Gastroesophageal sphincter (tissue), 4 donors: ENCODE measurements around the gene OR6S1. TPM values are rescaled to one million over a fixed set of nuclear protein-coding genes. Genes with fewer than 3 reads are reported as not detected.

Source experiments
- ATAC-seq: fragments of 150-250 bp; one replicate; pipeline ENCODE4 v1.9.1; 2016; ENCODE audit warnings: mild to moderate bottlenecking, moderate library complexity
- H3K27ac ChIP-seq, 4 donors: fragments of 200-600 bp; sonication (generic) in 3 of 4; 1 replicate in 3 of 4; 2 replicates in 1 of 4; pipeline ENCODE4 v1.5.1; 2016 to 2019
- H3K27me3 ChIP-seq: fragments of 200-600 bp; sonication (generic); one replicate; pipeline ENCODE4 v1.5.1; 2019
- H3K36me3 ChIP-seq, 2 donors: fragments of 200-600 bp; sonication (generic); one replicate each; pipeline ENCODE4 v1.5.1; 2019; ENCODE audit warnings: control low read depth in 1 of 2
- H3K4me1 ChIP-seq, 3 donors: fragments of 200-600 bp; sonication (generic); 1 replicate in 2 of 3; 2 replicates in 1 of 3; pipeline ENCODE4 v1.5.1; 2016 to 2019; ENCODE audit warnings: control low read depth in 2 of 3
- H3K4me3 ChIP-seq, 2 donors: fragments of 200-600 bp; sonication (generic); one replicate each; pipeline ENCODE4 v1.5.1; 2019; ENCODE audit warnings: mild to moderate bottlenecking in 1 of 2, moderate library complexity in 1 of 2
- H3K9me3 ChIP-seq, 3 donors: fragments of 200-600 bp; sonication (generic); one replicate each; pipeline ENCODE4 v1.5.1; 2017 to 2019; ENCODE audit warnings: control low read depth in 2 of 3
- EP300 ChIP-seq: sonication (generic); formaldehyde crosslinking; IDR thresholded peaks from one replicate; pipeline ENCODE4 v1.6.1; 2017; ENCODE audit warnings: antibody characterized with exemption, mild to moderate bottlenecking
- POLR2A ChIP-seq, 2 donors: fragments of 450-650 bp; IDR thresholded peaks; one replicate each; pipeline ENCODE4 v1.6.1; 2017; ENCODE audit warnings: antibody characterized with exemption in 2 of 2, mild to moderate bottlenecking in 2 of 2, moderate library complexity in 1 of 2
- POLR2AphosphoS5 ChIP-seq: sonication (generic); formaldehyde crosslinking; IDR thresholded peaks from one replicate; pipeline ENCODE4 v1.6.1; 2017; ENCODE audit warnings: antibody characterized with exemption
- WGBS, 2 donors: methylation state at CpG; one replicate each; pipeline ENCODE4 v1.1.5; 2018; ENCODE audit warnings: low coverage in 1 of 2; 5-methylcytosine and 5-hydroxymethylcytosine counted together
- total RNA-seq, 4 donors: library from RNA; depleted of rRNA; stranded (reverse); fragments of >200 nt; gene quantifications; one replicate each; pipeline ENCODE4 v1.1.0, GENCODE V29; 2016
- TF ChIP-seq, protein P1 (sequence below), 4 experiments: fragments of 200-600 bp in 2 of 4; fragments of 450-650 bp in 2 of 4; sonication (generic) in 1 of 4; IDR thresholded peaks; one replicate each; pipeline ENCODE4 v1.5.1; 2017 to 2019; ENCODE audit warnings: antibody characterized with exemption in 4 of 4, mild to moderate bottlenecking in 2 of 4, moderate library complexity in 2 of 4

The OR6S1 gene
- total RNA-seq, 4 donors from 2014 or later, result not detected

DNA sequence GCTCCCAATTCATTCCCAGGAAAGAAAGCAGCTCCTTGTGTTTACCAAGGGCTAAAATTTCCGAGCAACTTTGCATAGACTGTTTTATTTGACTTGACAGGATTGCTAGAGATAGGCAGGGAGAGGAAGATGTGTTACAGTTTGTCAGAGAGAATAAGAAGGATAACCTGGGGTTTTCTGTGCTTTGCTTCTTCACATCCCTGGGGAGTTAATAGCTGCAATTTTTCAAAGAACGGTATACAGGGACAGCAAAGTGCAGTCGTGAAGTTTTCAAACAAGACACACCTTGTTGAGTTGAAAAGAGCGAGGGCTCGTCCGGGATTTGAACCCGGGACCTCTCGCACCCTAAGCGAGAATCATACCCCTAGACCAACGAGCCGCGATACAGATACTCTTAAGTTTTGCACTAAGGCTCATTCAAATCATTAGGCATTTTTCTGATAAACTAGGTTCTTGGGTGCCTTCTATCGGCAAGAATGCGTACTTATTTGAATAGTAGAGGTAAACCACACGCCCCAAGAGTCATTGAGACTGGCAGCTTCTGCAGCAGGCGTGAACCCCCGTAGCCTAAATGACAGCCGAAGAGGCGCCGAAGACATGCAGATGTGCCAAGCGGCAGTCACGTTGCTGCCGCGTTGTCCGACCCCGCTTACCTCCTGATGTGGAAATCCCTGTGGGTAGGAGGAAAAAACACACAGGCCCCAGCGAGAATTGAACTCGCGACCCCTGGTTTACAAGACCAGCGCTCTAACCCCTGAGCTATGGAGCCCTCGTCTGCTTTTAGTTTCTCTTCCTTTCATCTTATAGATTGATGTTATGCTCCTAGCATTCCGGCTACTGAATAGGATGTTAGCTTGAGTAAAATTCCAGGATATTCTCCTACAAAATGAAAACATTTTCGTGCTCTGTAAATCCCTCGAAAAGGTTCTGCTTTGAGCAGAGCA is 28.1 kb downstream of the OR6S1 start:
- Histone ChIP-seq H3K27me3 (no peaks in the 10 kb centered on the region), H3K27ac (peak overlapping the region; percentile 72 to 81 (median 78)), H3K36me3 (no peaks in the 10 kb centered on the region), H3K4me3 (peak overlapping the region; percentile 56 to 73), H3K4me1 (peaks cover 0 to 48% (median 7%) of the 10 kb centered on the region in 3 donors), H3K9me3 (no peaks in the 10 kb centered on the region)
- ATAC-seq, result peak; percentile 89
- TF ChIP-seq, protein P1, sequence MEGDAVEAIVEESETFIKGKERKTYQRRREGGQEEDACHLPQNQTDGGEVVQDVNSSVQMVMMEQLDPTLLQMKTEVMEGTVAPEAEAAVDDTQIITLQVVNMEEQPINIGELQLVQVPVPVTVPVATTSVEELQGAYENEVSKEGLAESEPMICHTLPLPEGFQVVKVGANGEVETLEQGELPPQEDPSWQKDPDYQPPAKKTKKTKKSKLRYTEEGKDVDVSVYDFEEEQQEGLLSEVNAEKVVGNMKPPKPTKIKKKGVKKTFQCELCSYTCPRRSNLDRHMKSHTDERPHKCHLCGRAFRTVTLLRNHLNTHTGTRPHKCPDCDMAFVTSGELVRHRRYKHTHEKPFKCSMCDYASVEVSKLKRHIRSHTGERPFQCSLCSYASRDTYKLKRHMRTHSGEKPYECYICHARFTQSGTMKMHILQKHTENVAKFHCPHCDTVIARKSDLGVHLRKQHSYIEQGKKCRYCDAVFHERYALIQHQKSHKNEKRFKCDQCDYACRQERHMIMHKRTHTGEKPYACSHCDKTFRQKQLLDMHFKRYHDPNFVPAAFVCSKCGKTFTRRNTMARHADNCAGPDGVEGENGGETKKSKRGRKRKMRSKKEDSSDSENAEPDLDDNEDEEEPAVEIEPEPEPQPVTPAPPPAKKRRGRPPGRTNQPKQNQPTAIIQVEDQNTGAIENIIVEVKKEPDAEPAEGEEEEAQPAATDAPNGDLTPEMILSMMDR (IDR thresholded peaks at IDR 0.05), result peak; percentile 61 to 99 (median 90)
- no peak for TF ChIP-seq EP300
- TF ChIP-seq POLR2AphosphoS5, result no peak
- TF ChIP-seq POLR2A (IDR thresholded peaks at IDR 0.05), result no peak
- WGBS, 2 donors, result 0 to 1% methylated on average over 15 to 26 of the region's 34 CpGs

- H3K27me3 ChIP-seq, result no peaks in the 10 kb centered on the region
- H3K36me3 ChIP-seq, result no peaks in the 10 kb centered on the region
- no peak for ATAC-seq
- H3K27ac ChIP-seq, result peak overlapping the region in 1 of 4 donors; percentile 80
- WGBS, 2 donors, result 40 to 57% methylated on average over 5 of the region's 5 CpGs
- no peaks in the 10 kb centered on the region for H3K9me3 ChIP-seq
- TF ChIP-seq, protein P1 (IDR thresholded peaks at IDR 0.05), result no peak
- TF ChIP-seq POLR2A (IDR thresholded peaks at IDR 0.05), result no peak
- no peak for TF ChIP-seq EP300
- no peak for TF ChIP-seq POLR2AphosphoS5
- no peak overlapping the region for H3K4me3 ChIP-seq
- H3K4me1 ChIP-seq, result peaks cover 0 to 48% (median 7%) of the 10 kb centered on the region in 3 donors
These were observed 29.1 kb downstream of the OR6S1 start for GRCh38 chr14:20612403-20612802.

- Histone ChIP-seq H3K9me3 (no peaks in the 10 kb centered on the region), H3K4me3 (no peak overlapping the region), H3K27ac (no peak overlapping the region), H3K36me3 (no peaks in the 10 kb centered on the region), H3K27me3 (no peaks in the 10 kb centered on the region), H3K4me1 (peaks cover 0 to 48% (median 7%) of the 10 kb centered on the region in 3 donors)
- no peak for TF ChIP-seq EP300
- 52 to 57% methylated on average over 4 of the region's 4 CpGs for WGBS, 2 donors
- no peak for ATAC-seq
These were observed 30.2 kb downstream of the OR6S1 start for GRCh38 chr14:20611277-20611676.

DNA sequence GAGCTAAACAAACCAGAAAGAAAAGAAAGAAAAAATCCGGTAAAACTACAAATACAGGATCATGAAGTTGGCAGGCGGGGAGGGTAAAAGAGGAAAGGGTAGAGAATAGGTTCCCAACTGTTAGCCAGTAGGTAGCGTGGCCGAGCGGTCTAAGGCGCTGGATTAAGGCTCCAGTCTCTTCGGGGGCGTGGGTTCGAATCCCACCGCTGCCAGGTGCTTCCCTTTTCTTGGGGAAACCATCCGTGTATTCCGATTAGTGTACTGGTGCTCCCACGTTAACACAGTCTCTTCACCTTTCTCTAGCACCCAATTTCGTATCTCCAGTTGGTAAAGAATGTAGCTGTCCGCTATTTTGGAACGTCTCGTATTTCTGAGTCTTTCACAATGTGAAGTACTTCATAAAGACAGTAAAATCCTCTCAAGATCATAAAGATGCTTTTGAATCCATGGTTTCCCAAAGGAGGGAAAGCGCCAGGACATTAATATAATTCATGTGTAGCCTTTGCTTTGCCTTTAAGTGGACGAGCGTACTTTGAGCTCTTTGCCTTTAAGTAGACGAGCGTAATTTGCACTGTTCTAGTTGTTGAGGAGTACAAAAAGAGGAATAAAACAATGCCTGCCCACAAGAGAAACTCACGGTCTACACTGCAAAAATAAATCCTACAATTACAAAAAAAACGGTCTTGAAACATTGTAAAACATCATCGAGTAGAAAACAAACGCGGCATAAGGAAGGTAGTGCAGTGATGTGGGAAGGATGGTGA is 31.3 kb downstream of the OR6S1 start:
- no peaks in the 10 kb centered on the region for H3K36me3 ChIP-seq
- peaks cover 0 to 48% (median 7%) of the 10 kb centered on the region in 3 donors for H3K4me1 ChIP-seq
- WGBS, 2 donors, result 4 to 9% methylated on average over 24 to 27 of the region's 27 CpGs
- peak; percentile 37 for ATAC-seq
- peak overlapping the region; percentile 73 to 90 for H3K4me3 ChIP-seq
- peak overlapping the region; percentile 12 to 86 (median 82) for H3K27ac ChIP-seq
- no peaks in the 10 kb centered on the region for H3K9me3 ChIP-seq
- no peaks in the 10 kb centered on the region for H3K27me3 ChIP-seq
- TF ChIP-seq, protein P1 (IDR thresholded peaks at IDR 0.05), result no peak
- TF ChIP-seq POLR2A (IDR thresholded peaks at IDR 0.05), result no peak
- TF ChIP-seq POLR2AphosphoS5, result no peak
- TF ChIP-seq EP300, result no peak
